Activated gamma-delta T cell (primary cell): ENCODE data around the gene SEC14L6.
"Not testable (repeated sequence)": the region's sequence is repeated elsewhere in the genome, so short reads cannot be mapped to it uniquely, and the experiment has no call there.

Experiments used
- DNase-seq: peaks from one replicate; lab custom pipeline; 2025; lab: John Stamatoyannopoulos, UW
- total RNA-seq, 2 donors: gene quantifications; one replicate each; lab custom pipeline; 2026; lab: John Stamatoyannopoulos, UW

The SEC14L6 gene
- 0.15 to 0.22 reads per million in 2 donors for total RNA-seq

DNA sequence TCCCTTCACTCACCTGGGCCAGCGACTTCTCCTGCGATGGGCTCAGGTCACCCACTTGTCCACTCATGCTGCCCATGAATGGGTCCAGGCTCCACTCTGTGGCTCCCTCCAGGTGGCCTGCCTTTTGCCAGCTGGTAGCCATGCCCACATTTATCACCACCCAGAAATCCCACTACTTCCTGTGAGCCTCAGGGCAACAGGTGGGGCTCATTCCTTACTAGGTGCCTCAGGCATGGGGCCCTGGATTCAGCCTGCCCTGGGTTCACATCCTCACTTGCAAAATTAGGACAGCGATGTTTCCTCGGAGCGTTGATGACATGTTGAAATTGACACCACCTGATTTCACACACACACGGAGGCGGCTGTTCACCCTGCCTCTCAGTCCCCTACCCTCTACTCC is at the start of gene SEC14L6:
SEC14L6 (minus strand) TSS at position 126 of the 400 bp plus-strand sequence; CDS start at position 67, 59 bp downstream.
- DNase-seq: no peak

DNA sequence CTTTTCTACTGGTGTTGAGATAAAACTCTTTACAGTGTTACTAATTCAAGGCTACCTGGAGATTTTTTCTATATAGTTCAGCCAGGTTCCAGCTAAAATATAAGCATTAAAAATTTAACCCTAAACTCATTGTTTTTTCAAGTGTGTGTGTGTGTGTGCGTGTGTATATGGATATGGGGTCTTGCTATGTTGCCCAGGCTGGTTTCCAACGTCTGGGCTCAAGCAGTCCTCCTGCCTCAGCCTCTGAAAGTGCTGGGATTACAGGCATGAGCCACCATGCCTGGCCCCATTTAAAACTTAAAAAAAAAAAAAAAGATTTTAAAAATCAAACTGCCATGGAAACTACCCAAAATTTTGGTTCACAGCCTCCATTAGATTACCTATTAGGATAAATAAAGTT is 49.7 kb upstream of the SEC14L6 start:
- DNase-seq: no peak

DNA sequence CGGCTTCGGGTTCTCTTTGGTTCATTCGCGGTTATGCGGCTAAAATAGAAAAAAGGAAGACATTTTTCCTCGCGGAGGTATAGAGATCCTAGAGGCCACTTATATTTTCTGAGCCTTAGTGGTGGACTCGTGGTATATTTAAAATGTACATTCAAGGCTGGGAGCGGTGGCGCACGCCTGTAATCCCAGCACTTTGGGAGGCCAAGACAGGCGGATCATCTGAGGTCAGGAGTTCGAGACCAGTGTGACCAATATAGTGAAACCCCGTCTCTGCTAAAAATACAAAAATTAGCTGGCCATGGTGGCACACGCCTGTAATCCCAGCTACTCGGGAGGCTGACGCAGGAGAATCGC is 45.8 kb upstream of the SEC14L6 start:
- DNase-seq: not testable (repeated sequence)

GRCh38 chr22:30591588-30592359 is 45.2 kb upstream of the SEC14L6 start, which contains the start of gene PES1:
Gene PES1, minus strand, starts transcription at chr22:30591910. Its CDS starts 77 bp downstream, at chr22:30591833.
- DNase-seq: peak; percentile 74

GRCh38 chr22:30591191-30591587 is 44.6 kb upstream of the SEC14L6 start:
- no peak for DNase-seq

GRCh38 chr22:30586414-30586813 is 39.9 kb upstream of the SEC14L6 start:
- DNase-seq: no peak

- no peak for DNase-seq
Observed at GRCh38 chr22:30584441-30584840, 37.9 kb upstream of the SEC14L6 start.

DNA sequence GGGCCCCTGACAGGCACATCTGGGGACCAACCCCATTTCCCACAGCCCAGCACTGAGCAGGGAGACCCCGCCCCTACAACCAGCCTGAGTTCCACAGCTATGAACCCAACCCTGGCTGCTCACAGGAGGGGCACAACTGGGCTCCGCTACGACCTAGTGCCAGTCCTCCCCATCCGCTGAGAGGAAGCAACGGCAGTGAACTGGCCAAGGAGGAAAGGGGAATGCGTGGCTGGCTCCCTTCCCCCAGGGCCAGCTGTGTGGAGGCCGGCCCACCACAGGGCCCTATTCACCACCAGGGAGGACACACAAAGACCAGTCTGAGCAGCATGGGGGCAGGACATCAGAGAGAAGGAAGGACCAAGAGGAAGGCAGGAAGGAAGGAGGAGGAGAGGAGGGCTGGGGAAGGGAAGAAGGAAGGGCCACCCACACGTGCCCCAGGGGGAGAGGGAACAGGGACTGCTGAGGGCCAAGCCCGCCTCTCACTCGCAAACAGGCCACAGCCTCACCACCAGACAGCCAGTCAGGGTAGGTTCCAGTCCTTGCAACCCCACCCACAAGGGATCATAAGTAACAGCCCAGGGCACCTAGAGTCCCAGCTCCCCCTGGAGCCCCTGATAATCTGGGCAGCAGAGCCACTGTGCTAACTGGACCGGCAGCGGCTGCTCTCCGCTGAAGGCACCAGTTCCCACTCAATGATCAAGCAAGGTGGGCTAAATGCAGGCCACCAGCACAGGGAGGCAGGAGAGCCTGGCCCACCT is 36.4 kb upstream of the SEC14L6 start:
- no peak for DNase-seq

GRCh38 chr22:30582051-30582450 is 35.5 kb upstream of the SEC14L6 start:
- DNase-seq: no peak

- no peak for DNase-seq
Observed at GRCh38 chr22:30580896-30581295, 34.4 kb upstream of the SEC14L6 start.

- DNase-seq: no peak
Observed at GRCh38 chr22:30578481-30578880, 31.9 kb upstream of the SEC14L6 start.

GRCh38 chr22:30575859-30576258 is 29.3 kb upstream of the SEC14L6 start:
- no peak for DNase-seq

DNA sequence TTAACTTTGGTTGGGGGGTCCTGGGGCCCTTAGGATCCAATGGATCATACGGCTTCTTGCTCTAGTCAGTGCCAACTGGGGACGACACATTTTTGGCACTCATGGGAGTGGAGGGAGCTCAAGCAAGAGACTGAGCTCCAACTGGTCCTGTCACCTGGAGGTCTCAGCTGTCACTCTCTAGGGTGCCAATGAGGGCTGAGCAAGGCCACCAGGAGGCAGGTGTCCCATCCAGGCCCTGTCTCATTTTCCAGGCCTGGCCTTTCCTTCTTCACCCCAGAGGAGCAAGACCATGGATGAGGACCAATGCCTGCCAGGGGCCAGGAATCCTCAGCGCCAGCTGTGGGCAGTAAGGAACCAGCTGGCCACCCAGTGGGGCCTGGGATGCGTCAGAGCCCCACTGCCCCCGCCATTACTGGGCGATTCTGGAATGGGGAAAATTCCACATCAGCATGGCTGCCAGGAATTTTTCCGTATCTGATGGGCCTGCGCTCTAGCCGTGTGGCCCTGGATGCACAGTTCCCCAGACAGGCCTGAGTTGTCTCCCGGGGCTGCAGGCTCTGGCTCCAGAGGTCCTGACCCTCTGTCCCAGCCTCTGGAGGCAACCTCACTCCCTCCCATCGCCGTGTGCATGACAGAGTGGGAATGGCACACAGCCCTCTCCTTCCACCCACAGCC is 28.6 kb upstream of the SEC14L6 start:
- no peak for DNase-seq

DNA sequence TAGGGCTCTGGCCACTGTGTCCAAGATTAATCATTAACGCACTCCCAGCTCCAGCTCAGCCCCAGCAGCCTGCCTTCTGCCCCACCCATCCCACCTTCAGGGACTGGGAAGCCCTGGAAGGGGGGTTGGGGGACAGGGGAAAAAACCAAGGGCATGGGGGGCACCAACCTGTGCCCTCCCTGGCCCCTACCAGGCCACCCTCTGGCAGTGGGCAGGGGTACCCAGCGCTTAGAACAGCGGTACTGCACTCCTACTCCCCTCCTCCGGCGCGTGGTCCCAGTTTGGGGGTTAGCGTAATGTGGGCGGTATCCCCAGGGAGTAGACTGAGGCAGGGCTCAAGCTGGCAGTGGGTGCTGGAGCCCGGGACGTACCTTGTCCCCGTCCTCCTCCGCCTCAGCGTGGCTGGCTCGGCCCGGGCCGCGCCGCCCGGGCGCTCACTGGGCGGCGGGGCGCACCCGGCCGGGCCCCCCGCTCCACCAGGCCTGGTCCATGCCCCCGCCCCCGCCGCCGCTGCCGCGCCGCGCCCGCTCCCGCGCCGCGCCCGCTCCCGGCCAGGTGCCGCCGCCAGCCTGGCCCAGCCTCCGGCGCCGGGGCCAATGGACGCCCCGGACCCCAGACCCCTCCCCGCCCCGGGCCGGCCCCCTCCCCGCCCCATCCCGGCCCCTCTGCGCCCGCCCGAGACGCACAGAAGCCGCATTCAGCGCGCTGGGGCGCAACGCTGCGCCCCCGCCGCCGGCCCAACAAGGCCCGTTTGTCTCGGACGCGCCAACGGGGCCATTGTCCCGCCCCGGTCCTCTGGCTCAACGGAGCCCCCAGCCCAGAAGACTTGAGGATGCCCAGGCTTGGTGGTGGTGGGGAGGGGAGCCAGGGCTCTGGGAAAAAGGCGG is 27.8 kb upstream of the SEC14L6 start, which contains the start of gene GAL3ST1:
GAL3ST1 (minus strand) TSS at position 571 of the 887 bp plus-strand sequence. CDS start 17,273 bp downstream, outside the sequence.
- DNase-seq: no peak

- no peak for DNase-seq
Observed at GRCh38 chr22:30573594-30574094, 27.1 kb upstream of the SEC14L6 start.

GRCh38 chr22:30572840-30573593 is 26.5 kb upstream of the SEC14L6 start:
- DNase-seq: no peak

DNA sequence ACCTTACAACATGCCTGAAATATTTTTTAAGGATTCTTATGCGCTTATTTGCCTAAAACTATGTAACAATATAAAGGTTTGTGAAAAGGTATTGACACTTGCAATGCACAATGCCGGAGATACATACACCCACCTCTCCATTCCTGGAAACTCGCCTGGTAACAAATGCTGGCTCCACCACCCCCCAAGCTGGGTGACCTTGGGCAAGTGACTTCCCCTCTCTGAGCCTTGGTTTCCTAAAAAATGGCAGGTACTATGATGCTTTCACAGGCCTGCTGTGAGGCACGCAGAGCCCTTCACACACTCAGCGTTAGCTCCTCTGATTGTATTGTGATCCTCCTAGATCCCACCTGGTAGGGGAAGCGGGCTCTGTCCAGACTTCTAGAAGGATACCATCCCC is 25.7 kb upstream of the SEC14L6 start:
- no peak for DNase-seq

DNA sequence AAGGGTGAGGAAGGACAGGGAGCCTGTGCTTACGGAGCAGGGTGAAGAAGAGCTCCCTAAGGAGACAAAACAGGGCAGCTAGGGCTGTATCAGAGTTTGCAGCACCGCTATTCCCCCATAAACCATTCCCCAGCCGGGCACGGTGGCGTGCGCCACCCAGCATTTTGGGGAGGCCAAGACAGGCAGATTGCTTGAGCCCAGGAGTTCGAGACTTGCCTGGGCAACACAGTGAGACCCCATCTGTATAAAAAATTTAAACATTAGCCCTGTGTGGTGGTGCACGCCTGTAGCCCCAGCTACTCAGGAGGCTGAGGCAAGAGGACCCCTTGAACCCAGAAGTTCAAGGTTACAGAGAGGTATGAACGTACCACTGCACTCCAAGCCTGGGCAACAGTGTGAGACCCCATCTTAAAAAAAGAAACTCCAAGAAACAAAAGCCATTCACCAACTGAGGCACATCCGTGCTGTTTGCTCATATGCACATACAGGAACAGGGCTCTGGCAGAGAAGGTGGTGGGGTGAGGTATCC is 23.2 kb upstream of the SEC14L6 start:
- no peak for DNase-seq

DNA sequence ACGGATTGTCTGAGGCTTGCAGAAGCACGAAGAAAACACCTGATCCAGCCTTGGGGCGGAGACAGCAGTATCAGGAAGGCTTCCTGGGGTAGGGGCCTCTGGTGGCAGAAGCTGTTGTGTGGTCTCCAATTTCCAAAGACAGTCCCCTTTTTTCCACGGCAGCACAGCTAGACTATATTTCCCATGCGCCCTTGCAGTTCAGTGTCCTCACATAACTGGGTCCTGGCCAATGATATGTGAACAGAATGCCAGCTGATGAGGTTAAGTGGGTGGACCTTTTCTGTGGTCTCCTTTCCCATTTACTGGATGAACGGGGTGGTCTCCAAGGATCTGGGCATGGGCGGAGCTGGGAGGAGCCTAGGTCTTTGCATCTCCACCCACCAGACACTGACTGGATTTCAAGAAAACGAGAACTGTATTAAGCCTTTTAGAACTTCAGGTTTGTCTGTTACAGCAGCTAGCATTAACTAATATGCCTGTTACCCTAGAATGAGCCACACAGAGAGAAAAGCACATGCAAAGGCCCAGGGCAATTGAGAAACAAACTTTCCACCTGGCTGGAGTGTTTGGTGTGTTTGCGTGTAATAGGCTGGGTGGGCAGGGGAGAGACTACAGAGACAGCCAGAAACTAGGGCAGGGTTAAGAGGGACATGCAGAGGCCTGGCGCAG is 21.7 kb upstream of the SEC14L6 start:
- DNase-seq: no peak

DNA sequence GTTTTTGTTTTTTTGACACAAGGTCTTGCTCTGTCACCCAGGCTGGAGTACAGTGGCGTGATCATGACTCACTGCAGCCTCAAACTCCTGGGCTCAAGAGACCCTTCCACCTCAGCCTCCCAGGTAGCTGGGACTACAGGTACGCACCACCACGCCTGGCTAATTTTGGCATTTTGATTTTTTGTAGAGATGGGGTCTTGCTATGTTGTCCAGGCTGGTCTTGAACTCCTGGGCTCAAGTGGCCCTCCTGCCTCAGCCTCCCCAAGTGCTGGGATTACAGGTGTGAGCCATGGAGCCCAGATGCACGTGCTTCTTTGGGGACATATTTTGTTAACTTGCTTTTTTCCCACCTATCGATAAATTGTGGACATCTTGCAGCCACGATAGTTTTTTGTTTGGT is 20.7 kb upstream of the SEC14L6 start:
- not testable (repeated sequence) for DNase-seq
